Activated CD8-positive, alpha-beta memory T cell treated with anti-CD3 and anti-CD28 coated beads for 4 hours (primary cell): ENCODE results near the gene TTC32.
"Not testable (repeated sequence)": the region's sequence is repeated elsewhere in the genome, so short reads cannot be mapped to it uniquely, and the experiment has no call there.

ENCODE experiments used
- DNase-seq, 2 donors: peaks; one replicate each; pipeline ENCODE4 v3.0.0-alpha.2; 2020; ENCODE audit warnings: low read depth in 2 of 2

Gene TTC32

GRCh38 chr2:19901442-19902215 lies at the start of gene TTC32:
Gene TTC32 (minus strand): TSS chr2:19901983. CDS start chr2:19901854, 129 bp downstream.
- peak; percentile 83 to 85 for DNase-seq

DNA sequence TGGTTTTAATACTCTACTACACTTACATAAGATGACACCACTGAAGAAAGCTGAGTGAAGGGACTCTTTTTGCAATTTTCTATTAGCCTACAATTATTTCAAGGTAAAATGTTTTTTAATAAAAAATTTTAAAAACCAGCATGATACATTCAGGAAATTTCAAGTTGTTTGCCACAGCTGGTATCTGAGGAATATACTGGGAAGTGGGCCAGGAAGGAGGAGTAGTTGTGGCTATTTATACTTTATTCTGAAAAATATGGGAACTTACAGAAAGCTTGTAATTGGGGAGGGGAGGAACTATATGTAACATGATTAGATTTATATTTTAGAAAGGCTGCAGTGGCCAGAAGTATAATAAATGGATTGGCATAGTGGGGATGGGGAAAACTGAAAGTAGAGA lies 47.3 kb upstream of the TTC32 start:
- no peak for DNase-seq

GRCh38 chr2:19947184-19947940 lies 45.6 kb upstream of the TTC32 start:
- no peak for DNase-seq

GRCh38 chr2:19944205-19944845 lies 42.5 kb upstream of the TTC32 start:
- no peak for DNase-seq

- DNase-seq, result no peak
These were observed 41.4 kb upstream of the TTC32 start for GRCh38 chr2:19943189-19943588.

GRCh38 chr2:19942199-19942598 lies 40.4 kb upstream of the TTC32 start:
- no peak for DNase-seq

GRCh38 chr2:19937004-19937403 lies 35.2 kb upstream of the TTC32 start:
- no peak for DNase-seq

DNA sequence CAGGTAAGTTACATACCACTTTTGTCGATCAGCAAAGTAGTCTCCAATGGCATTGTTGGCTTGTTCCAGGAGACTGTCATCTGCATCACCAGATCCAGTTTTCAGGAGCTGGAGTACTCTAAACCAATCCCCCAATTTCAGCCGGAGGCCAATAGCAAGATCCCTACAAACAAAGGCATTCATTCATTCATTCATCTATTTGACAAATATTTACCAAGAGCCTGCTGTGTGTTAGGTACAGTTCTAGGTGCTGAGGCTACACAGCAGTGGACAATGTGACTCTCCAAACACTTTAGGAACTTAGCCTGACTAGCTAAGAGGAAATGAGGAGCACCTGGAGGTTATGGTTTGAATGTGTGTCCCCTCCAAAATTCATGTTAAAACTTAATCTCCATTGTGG lies 34.4 kb upstream of the TTC32 start:
- DNase-seq, result no peak

DNA sequence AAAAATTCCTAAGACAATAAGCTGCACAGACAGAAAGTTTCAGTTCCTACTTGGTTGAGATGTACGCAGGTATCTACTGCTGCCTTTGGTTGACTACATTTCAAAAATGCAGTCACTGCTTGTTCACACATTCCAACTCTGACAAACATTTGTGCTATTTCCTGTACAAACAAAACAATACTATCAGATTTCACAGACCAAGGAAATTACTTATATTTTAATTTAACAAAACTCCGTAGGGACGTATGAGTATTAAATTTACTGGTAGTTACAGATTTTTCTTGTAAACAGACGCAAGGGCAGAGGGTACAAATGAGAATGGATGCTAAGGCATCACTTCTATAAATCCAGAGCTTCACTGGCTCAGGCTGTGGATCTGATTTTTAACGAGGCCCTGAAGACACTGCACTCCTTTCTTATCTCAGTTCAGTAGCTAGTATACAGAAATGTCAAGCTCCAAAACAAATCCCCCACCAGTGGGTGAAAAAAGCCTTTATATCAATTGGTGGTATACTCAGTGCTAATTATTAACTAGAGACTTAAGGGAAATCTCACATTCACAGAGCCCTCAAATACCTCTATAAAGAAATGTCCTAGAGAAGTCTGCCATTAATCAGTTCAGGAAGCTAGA lies 31.7 kb upstream of the TTC32 start:
- no peak for DNase-seq

DNA sequence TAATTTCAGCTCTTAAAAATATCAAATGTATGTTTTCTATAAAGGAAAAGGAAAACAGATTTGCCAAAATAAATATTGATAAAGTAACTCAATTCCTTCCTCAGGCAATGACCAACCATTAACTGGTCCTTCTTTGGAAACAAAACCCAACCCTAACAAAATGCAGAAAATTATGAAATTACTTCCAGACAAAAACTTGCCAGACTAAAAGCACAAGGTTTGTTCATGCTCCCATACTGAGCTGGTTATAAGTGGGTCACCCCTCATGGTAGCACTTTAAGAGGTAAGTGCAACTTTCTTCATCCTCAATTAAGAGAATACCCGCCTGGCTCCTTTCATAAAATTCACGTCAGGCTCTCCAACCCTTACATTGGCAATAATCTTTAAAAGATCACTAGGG lies 31.1 kb upstream of the TTC32 start:
- DNase-seq, result no peak

DNA sequence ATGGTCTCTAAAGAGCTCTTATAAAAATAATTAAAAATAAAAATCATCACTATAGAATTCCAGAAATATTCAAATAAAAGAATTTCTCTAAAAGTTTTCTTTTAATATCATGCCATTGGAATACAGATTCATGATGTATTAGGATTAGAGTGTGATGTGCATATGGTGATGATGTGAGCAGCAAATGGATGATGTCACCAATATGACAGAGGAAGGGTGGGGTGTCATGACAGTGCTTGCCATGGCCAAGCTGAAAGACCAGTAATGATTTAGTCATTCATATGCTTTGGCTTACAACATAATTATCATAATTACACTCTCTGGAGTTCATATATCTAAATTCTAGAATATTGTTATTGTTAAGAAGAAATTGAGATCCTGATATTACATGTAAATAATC lies 27.4 kb upstream of the TTC32 start:
- DNase-seq, result no peak

- not testable (repeated sequence) for DNase-seq
These were observed 26.0 kb upstream of the TTC32 start for GRCh38 chr2:19927816-19928215.

DNA sequence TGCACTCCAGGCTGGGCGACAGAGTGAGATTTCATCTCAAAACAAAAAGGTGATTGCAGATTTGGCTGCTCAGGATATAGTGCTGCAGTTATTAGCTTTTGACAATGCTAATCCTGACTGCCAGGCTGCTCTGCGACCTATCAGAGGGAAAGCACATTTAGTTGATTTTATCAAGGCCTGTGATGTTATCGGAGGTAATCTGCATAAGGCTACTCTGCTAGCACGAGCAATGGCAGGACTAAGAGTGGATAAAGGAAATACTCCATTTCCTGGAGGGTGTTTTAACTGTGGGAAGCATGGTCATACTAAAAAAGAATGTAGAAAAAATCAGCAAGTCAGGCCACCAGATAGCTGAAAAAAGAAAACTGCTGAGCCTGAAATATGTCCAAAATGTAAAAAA lies 22.7 kb upstream of the TTC32 start:
- not testable (repeated sequence) for DNase-seq

GRCh38 chr2:19922188-19922587 lies 20.4 kb upstream of the TTC32 start:
- DNase-seq, result not testable (repeated sequence)

DNA sequence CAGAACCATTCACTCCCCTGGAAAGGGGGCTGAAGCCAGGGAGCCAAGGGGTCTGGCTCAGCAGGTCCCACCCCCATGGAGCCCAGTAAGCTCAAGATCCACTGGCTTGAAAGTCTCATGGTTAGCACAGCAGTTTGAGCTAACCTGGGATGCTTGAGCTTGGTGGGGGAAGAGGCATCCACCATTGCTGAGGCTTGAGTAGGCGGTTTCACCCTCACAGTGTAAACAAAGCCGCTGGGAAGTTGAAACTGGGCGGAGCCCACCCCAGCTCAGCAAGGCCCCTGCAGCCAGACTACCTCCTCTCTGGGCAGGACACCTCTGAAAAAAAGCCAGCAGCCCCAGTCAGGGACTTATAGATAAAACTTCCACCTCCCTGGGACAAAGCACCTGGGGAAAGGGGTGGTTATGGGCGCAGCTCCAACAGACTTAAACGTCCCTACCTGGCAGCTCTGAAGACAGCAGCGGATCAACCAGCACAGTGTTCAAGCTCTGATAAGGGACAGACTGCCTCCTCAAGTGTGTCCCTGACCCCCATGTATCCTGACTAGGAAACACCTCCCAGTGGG lies 14.7 kb upstream of the TTC32 start:
- no peak for DNase-seq

DNA sequence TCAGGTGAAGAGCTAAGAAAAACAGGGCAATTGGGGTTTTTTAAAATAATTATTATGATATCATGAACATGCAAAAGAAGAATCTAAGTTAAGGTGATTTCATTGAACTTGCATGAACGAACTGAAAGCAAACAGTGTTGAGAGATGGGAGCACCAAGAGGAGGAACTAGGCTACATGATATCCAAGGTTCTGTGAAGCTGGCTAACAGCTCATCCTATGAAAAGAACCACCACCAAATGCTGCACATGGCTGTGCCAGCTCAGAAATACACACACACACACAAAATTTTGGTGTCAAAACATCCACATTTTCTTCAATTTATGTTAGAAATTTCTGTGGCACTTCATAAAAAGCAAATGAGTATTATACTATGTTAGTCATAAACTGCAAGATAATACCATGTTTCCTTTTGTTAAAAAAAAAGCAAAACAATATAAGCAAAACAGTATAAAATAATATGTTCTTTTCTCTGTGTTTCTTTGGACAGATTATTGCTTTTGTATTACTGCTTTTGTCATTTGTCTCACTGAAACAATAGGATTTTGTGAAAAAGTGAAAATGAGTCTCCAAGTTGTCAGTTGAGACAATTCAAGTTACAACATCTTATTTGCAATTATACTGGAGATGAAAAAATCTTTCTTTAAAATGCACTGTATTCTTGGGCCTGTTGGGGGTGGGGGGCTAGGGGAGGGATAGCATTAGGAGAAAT lies 12.6 kb upstream of the TTC32 start:
- no peak for DNase-seq

GRCh38 chr2:19911808-19912509 lies 10.2 kb upstream of the TTC32 start:
- DNase-seq, result no peak

- DNase-seq, result no peak
These were observed 495 bp upstream of the TTC32 start for GRCh38 chr2:19902216-19902740.

GRCh38 chr2:19900931-19901441 lies 797 bp downstream of the TTC32 start:
- no peak for DNase-seq
